A549 (cell line): Measurements from ENCODE around the gene FRS3. TPM values are rescaled to one million over a fixed set of nuclear protein-coding genes. Genes with fewer than 3 reads are reported as not detected.
A peak's percentile ranks its signal among the peaks of the same experiment; 100 is the strongest.

Source experiments
- ATAC-seq, 2 experiments: fragments of 200-7000 bp in 1 of 2; fragments of >200 bp in 1 of 2; cut with Nextera tagmentation in 1 of 2; cut with Tn5 transposase in 1 of 2; 3 replicates each; pipeline versions ENCODE4 v1.8.0 to v1.9.1; 2018 to 2020; ENCODE audit warnings: mild to moderate bottlenecking in 1 of 2, moderate library complexity in 1 of 2
- CTCF ChIA-PET: fragments of 300-600 bp; sonication (Branson Sonifier 250); formaldehyde crosslinking; extraction: SDS; loops from one replicate; lab custom pipeline; 2021; ENCODE audit warnings: antibody characterized with exemption, inconsistent platforms; lab: Yijun Ruan, JAX
- POLR2A ChIA-PET: fragments of 350-600 bp; formaldehyde crosslinking; extraction: SDS; loops from one replicate; lab custom pipeline; 2021; ENCODE audit warnings: antibody characterized with exemption, inconsistent platforms; lab: Yijun Ruan, JAX
- DNase-seq, 2 experiments: peaks; one replicate each; pipeline versions ENCODE4 v3.0.0 to v3.0.0-alpha.2; 2011 to 2016; ENCODE audit warnings: low read depth in 1 of 2, low spot score in 1 of 2
- FAIRE-seq: peaks from 2 replicates; lab custom pipeline; 2011; peaks lifted over from hg19 to GRCh38; lab: Jason Lieb, UNC
- H3K27ac ChIP-seq, 2 experiments: fragments of >200 bp; sonication (Bioruptor Twin); formaldehyde crosslinking; 3 replicates each; pipeline ENCODE4 v1.5.1; 2016 to 2017
- H3K4me1 ChIP-seq: fragments of >200 bp; sonication (Bioruptor Twin); formaldehyde crosslinking; 3 replicates; pipeline ENCODE4 v1.6.1; 2016
- H3K4me2 ChIP-seq: fragments of >200 bp; sonication (Bioruptor Twin); formaldehyde crosslinking; 3 replicates; pipeline ENCODE4 v1.6.1; 2016
- H3K4me3 ChIP-seq: fragments of >200 bp; sonication (Bioruptor Twin); formaldehyde crosslinking; 3 replicates; pipeline ENCODE4 v1.5.1; 2016
- H3K9me3 ChIP-seq: fragments of >200 bp; sonication (Bioruptor Twin); formaldehyde crosslinking; 3 replicates; pipeline ENCODE4 v1.6.1; 2016
- BHLHE40 ChIP-seq: IDR thresholded peaks from 2 replicates; pipeline ENCODE4 v1.6.1; 2012; ENCODE audit warnings: low read depth, low read length, inconsistent platforms
- CBX8 ChIP-seq: fragments of 200-600 bp; sonication (generic); IDR thresholded peaks from 2 replicates; pipeline ENCODE4 v1.6.1; 2016
- CEBPB ChIP-seq, 2 experiments: fragments of >200 bp in 1 of 2; sonication (Bioruptor Twin) in 1 of 2; formaldehyde crosslinking in 1 of 2; IDR thresholded peaks; 2 replicates each; pipeline ENCODE4 v1.6.1; 2012 to 2016
- EHF ChIP-seq: fragments of 250-450 bp; sonication (Bioruptor Pico); IDR thresholded peaks from 2 replicates; pipeline ENCODE4 v1.5.0; 2020; ENCODE audit warnings: mild to moderate bottlenecking
- EP300 ChIP-seq, 2 experiments: fragments of >200 bp; sonication (Bioruptor Twin); formaldehyde crosslinking; IDR thresholded peaks; 2 replicates in 1 of 2; 3 replicates in 1 of 2; pipeline ENCODE4 v1.6.1; 2016 to 2017
- ESRRA ChIP-seq: fragments of 150-350 bp; IDR thresholded peaks from 2 replicates; pipeline ENCODE4 v1.6.1; 2014; ENCODE audit warnings: mild to moderate bottlenecking, low read length, borderline replicate concordance
- FOSB ChIP-seq: fragments of 250-450 bp; sonication (Bioruptor Pico); IDR thresholded peaks from 2 replicates; pipeline ENCODE4 v1.5.0; 2020; ENCODE audit warnings: mild to moderate bottlenecking, moderate library complexity
- HEYL ChIP-seq: fragments of 250-450 bp; sonication (Bioruptor Pico); IDR thresholded peaks from 2 replicates; pipeline ENCODE4 v1.8.0; 2021; ENCODE audit warnings: mild to moderate bottlenecking, moderate library complexity
- HOXB13 ChIP-seq: fragments of 250-450 bp; sonication (Bioruptor Pico); IDR thresholded peaks from 2 replicates; pipeline ENCODE4 v1.5.0; 2020; ENCODE audit warnings: low read depth, mild to moderate bottlenecking, moderate library complexity
- JUNB ChIP-seq: fragments of >200 bp; sonication (Bioruptor Twin); formaldehyde crosslinking; IDR thresholded peaks from 2 replicates; pipeline ENCODE4 v1.6.1; 2016
- MAFK ChIP-seq: fragments of 450-650 bp; IDR thresholded peaks from 2 replicates; pipeline ENCODE4 v1.6.1; 2014; ENCODE audit not compliant: partially characterized antibody
- MAZ ChIP-seq: fragments of 150-350 bp; IDR thresholded peaks from 2 replicates; pipeline ENCODE4 v1.6.1; 2014; ENCODE audit warnings: antibody characterized with exemption, low read depth, low read length, borderline replicate concordance
- MYC ChIP-seq: IDR thresholded peaks from 2 replicates; pipeline ENCODE4 v1.6.1; 2012; ENCODE audit warnings: mild to moderate bottlenecking, inconsistent platforms, low read length, improper control_type of control experiment, borderline replicate concordance
- NPAS2 ChIP-seq: fragments of 250-450 bp; sonication (Bioruptor Pico); IDR thresholded peaks from 2 replicates; pipeline ENCODE4 v1.8.0; 2022; ENCODE audit warnings: mild to moderate bottlenecking, moderate library complexity, borderline replicate concordance
- NR3C1 ChIP-seq: fragments of >200 bp; sonication (Bioruptor Twin); formaldehyde crosslinking; IDR thresholded peaks from 3 replicates; pipeline ENCODE4 v1.6.1; 2017
- POLR2A ChIP-seq: IDR thresholded peaks from 2 replicates; pipeline ENCODE4 v1.6.1; 2012; ENCODE audit warnings: mild to moderate bottlenecking, low read length
- POLR2AphosphoS2 ChIP-seq: conservative IDR thresholded peaks from 2 replicates; pipeline ENCODE4 v1.6.1; 2012; ENCODE audit warnings: low read length, improper control_type of control experiment, inconsistent platforms
- RARB ChIP-seq: fragments of 250-450 bp; sonication (Bioruptor Pico); IDR thresholded peaks from 2 replicates; pipeline ENCODE4 v1.8.0; 2021; ENCODE audit warnings: mild to moderate bottlenecking, moderate library complexity
- RFX5 ChIP-seq: fragments of 450-650 bp; IDR thresholded peaks from 2 replicates; pipeline ENCODE4 v1.7.1; 2014; ENCODE audit warnings: antibody characterized with exemption, mild to moderate bottlenecking, moderate library complexity
- SMC3 ChIP-seq: fragments of >200 bp; sonication (Bioruptor Twin); formaldehyde crosslinking; IDR thresholded peaks from 3 replicates; pipeline ENCODE4 v1.6.1; 2018; ENCODE audit warnings: inconsistent platforms
- TP53 ChIP-seq: fragments of 250-450 bp; sonication (Bioruptor Pico); IDR thresholded peaks from 2 replicates; pipeline ENCODE4 v1.5.0; 2021; ENCODE audit warnings: mild to moderate bottlenecking, moderate library complexity
- USF2 ChIP-seq: fragments of 450-650 bp; IDR thresholded peaks from 2 replicates; pipeline ENCODE4 v1.6.1; 2014; ENCODE audit warnings: antibody characterized with exemption
- ZC3H11A ChIP-seq: fragments of 450-650 bp; IDR thresholded peaks from 2 replicates; pipeline ENCODE4 v1.6.1; 2014; ENCODE audit warnings: antibody characterized with exemption, mild to moderate bottlenecking
- ZSCAN20 ChIP-seq: fragments of 250-450 bp; sonication (Bioruptor Pico); IDR thresholded peaks from 2 replicates; pipeline ENCODE4 v1.8.0; 2022; ENCODE audit warnings: mild to moderate bottlenecking, moderate library complexity
- WGBS: methylation state at CpG from one replicate; pipeline ENCODE4 v1.1.6; 2017; ENCODE audit errors: missing lambda C conversion rate; 5-methylcytosine and 5-hydroxymethylcytosine counted together
- polyA plus RNA-seq, 4 experiments: library from polyadenylated mRNA; depleted of rRNA in 3 of 4; stranded (reverse); fragments of >200 nt; fragmentation: RNase III in 1 of 4; extraction: RNeasy Plus Mini Kit Qiagen cat#74134 plus additional on column Dnase treatment in 1 of 4; gene quantifications; 2 replicates in 3 of 4; 3 replicates in 1 of 4; pipeline ENCODE4 v1.2.3, GENCODE V29; 2011 to 2017
- TF ChIP-seq, protein P1 (sequence below): fragments of >200 bp; sonication (Bioruptor Twin); formaldehyde crosslinking; IDR thresholded peaks from 2 replicates; pipeline ENCODE4 v1.6.1; 2016
- TF ChIP-seq, protein P2 (sequence below): fragments of 250-450 bp; sonication (Bioruptor Pico); IDR thresholded peaks from 2 replicates; pipeline ENCODE4 v1.5.0; 2021; ENCODE audit warnings: mild to moderate bottlenecking, moderate library complexity, borderline replicate concordance

Gene FRS3
- polyA plus RNA-seq, 2 of the 4 experiments (the other 2 are of a cell fraction) = 1.9 to 2.0 TPM

- Histone ChIP-seq H3K4me2 (peak overlapping the region; percentile 99), H3K4me1 (peaks cover 21% of the 10 kb centered on the region), H3K27ac (peak overlapping the region; percentile 86 to 89), H3K9me3 (no peaks in the 10 kb centered on the region), H3K4me3 (peak overlapping the region; percentile 75)
- DNase-seq (no peak), ATAC-seq (no peak; a peak in 1 of 6 replicates), FAIRE-seq (no peak)
- TF ChIP-seq MAFK = no peak
- TF ChIP-seq SMC3 = no peak
- ChIA-PET CTCF (interaction anchor here (1.3 to 8.9 kb wide), 4 partner anchors 75 to 263 kb away, joined by 4 to 111 read pairs (median 5); no protein-coding TSS in a partner anchor), POLR2A (interaction anchor here (1.4 kb wide), 1 partner anchor 48 kb away, joined by 5 read pairs; no protein-coding TSS in a partner anchor)
- WGBS = 34% methylated on average over 3 of the region's 3 CpGs
Measured at GRCh38 chr6:41781366-41781730, 1.6 kb upstream of the FRS3 start.

DNA sequence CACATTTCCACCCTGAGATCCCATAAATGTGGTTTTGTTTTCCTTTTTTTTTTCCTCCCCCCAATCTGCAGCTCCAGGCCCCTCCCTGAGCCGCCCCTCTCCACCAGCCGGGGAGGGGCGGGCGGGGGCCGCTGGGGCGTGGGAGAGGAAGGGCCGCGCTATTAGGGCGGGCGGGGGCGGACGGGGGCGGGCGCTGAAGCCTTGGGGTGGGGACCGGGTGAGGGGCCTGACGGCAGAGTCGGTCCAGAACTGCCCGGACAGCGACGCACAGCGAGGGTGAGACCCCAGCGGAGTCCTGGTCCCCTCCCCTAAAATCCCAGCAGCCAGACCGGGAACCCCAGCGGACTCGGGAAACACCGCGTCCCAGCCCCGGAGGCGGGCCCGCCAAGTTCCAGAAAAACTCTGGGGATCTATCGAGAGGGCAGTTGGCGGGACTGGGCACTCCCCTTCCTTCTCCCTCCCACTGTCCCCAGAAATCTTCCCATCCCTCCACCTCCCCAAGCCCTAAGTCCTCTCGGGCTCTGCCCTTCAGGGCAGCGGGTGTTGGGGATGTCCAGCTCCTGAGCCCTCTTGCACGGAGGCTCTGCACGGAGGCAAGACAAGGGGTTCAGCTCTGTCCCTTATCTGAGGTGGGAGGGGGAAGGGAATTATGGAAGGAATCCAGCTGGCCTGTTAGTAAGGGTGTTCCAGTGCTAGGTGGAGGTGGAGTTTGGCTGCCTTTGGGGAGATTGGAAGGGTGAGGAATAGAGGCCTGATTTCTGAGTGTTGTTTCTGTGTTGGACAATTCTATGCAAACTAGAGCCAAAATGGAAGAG lies 1.1 kb upstream of the FRS3 start, which contains the start of gene PRICKLE4:
TSS of gene PRICKLE4 (plus strand) at position 232 of the 815 bp plus-strand sequence. CDS start 2,692 bp downstream, outside the sequence.
- ChIA-PET CTCF (interaction anchor here (1.3 to 8.9 kb wide), 4 partner anchors 75 to 264 kb away, joined by 4 to 111 read pairs (median 5); no protein-coding TSS in a partner anchor), POLR2A (interaction anchor here (1.4 kb wide), 1 partner anchor 47 kb away, joined by 5 read pairs; no protein-coding TSS in a partner anchor)
- Histone ChIP-seq H3K27ac (peak within 1 kb of the TSS; percentile 86 to 89), H3K4me1 (peaks cover 18% of the 10 kb centered on the region), H3K4me2 (peak within 1 kb of the TSS; percentile 99), H3K4me3 (peak within 1 kb of the TSS; percentile 75), H3K9me3 (no peaks in the 10 kb centered on the region)
- ATAC-seq (peak; percentile 44 to 64), DNase-seq (peak; percentile 29 to 42), FAIRE-seq (no peak)
- WGBS = 0% methylated on average over 9 of the region's 36 CpGs
- TF ChIP-seq POLR2A (0 out of 2 replicates have a peak, but pooled peaks have one; percentile 14), MYC (no peak), POLR2AphosphoS2 (no peak)

DNA sequence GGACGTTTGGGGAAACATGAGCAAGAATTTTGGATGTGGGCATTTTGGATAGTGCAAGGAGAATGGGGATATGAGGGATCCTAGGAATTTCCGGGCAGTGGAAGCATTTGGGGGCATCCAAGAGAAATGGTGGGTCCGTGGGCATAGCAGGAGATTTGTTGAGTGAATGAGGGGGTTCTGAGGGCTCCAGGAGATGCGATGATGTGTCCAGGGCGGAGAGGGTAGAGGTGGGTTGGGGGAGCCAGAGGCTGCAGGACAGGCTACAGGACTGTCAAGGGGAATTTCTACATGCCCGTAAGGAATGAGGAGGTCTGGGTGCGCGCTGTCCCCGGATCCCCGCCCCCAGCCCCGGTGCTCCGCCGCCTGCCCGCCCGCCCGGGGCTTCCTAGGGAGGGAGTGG lies 364 bp downstream of the FRS3 start:
- Histone ChIP-seq H3K4me3 (peak overlapping the region; percentile 75), H3K4me1 (peaks cover 16% of the 10 kb centered on the region), H3K27ac (peak overlapping the region; percentile 86 to 89), H3K9me3 (no peaks in the 10 kb centered on the region), H3K4me2 (peak overlapping the region; percentile 98)
- no peak; a peak in 2 of 6 replicates for ATAC-seq
- DNase-seq = no peak
- 3% methylated on average over 9 of the region's 16 CpGs for WGBS
- ChIA-PET POLR2A (no interaction called here), CTCF (interaction anchor here (0.6 to 0.9 kb wide), 4 partner anchors 11 to 412 kb away, joined by 3 to 4 read pairs (median 4); no protein-coding TSS in a partner anchor)
- no peak for FAIRE-seq
- TF ChIP-seq HEYL (CRISPR knock-in tag) = no peak
- TF ChIP-seq, protein P1, sequence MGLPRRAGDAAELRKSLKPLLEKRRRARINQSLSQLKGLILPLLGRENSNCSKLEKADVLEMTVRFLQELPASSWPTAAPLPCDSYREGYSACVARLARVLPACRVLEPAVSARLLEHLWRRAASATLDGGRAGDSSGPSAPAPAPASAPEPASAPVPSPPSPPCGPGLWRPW = no peak
- TF ChIP-seq POLR2A = no peak
- TF ChIP-seq ZSCAN20 (CRISPR knock-in tag) = no peak
- TF ChIP-seq TP53 (CRISPR knock-in tag) = no peak
- no peak for TF ChIP-seq CEBPB (IDR thresholded peaks at IDR 0.05)
- TF ChIP-seq, protein P2, sequence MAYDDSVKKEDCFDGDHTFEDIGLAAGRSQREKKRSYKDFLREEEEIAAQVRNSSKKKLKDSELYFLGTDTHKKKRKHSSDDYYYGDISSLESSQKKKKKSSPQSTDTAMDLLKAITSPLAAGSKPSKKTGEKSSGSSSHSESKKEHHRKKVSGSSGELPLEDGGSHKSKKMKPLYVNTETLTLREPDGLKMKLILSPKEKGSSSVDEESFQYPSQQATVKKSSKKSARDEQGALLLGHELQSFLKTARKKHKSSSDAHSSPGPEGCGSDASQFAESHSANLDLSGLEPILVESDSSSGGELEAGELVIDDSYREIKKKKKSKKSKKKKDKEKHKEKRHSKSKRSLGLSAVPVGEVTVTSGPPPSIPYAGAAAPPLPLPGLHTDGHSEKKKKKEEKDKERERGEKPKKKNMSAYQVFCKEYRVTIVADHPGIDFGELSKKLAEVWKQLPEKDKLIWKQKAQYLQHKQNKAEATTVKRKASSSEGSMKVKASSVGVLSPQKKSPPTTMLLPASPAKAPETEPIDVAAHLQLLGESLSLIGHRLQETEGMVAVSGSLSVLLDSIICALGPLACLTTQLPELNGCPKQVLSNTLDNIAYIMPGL = no peak
- no peak for TF ChIP-seq HOXB13 (CRISPR knock-in tag)

DNA sequence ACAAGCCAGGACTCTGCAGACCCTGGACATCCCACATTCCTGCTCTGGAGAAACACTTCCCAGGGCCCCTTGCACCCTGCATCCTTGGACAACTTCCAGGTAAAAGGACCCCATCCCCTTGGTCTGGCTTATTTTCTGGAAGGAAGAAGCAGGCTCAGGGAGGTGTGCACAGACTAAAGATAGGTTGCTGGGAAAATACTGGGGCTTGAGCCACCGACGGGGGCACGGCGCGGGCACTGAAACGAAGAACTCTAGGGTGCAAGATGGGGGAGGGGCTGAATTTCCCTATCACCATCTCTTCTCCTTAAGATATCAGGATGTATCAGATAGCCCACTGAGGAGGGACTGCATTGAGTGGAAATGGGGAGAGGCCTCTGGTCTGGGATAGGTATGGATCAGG lies 805 bp downstream of the FRS3 start:
- peak overlapping the region; percentile 86 to 89 for H3K27ac ChIP-seq
- POLR2A ChIA-PET = no interaction called here
- TF ChIP-seq EP300 (IDR thresholded peaks at IDR 0.05) (no peak), EHF (CRISPR knock-in tag) (no peak), BHLHE40 (no peak), FOSB (CRISPR knock-in tag) (no peak), NPAS2 (no peak), USF2 (no peak), CBX8 (no peak), HOXB13 (CRISPR knock-in tag) (no peak), ESRRA (no peak), ZC3H11A (no peak), RARB (no peak), MAZ (no peak), MYC (no peak), NR3C1 (no peak), JUNB (no peak), RFX5 (no peak)

More for the DNA sequence above, 805 bp downstream of the FRS3 start:
- no peaks in the 10 kb centered on the region for H3K9me3 ChIP-seq
- WGBS = 83% methylated on average over 6 of the region's 6 CpGs
- H3K4me3 ChIP-seq = peak overlapping the region; percentile 75
- H3K4me2 ChIP-seq = peak overlapping the region; percentile 98
- ATAC-seq = no peak
- no peak for DNase-seq
- no peak for FAIRE-seq
- CTCF ChIA-PET = interaction anchor here (1.2 to 4.6 kb wide), 2 partner anchors 9 to 72 kb away, joined by 5 to 49 read pairs; partner anchors contain the start of gene TOMM6
- peaks cover 16% of the 10 kb centered on the region for H3K4me1 ChIP-seq
